Measurements from ENCODE around the gene USP8.

USP8 gene

GRCh38 chr15:50463423-50464358 lies 39.5 kb downstream of the USP8 start:
- Histone ChIP-seq H3K4me1 (ENCODE audit: control insufficient read depth in 1 of 2, insufficient read depth in 2 of 2, low read length in 2 of 2) (no peaks in the 10 kb centered on the region), H3K4me3 (ENCODE audit: low read depth, low read length) (no peak overlapping the region), H2BK5ac (ENCODE audit: low read depth, low read length, poor library complexity) (no peak overlapping the region), H3K79me1 (ENCODE audit: low read length) (no peaks in the 10 kb centered on the region), H3K4me2 (ENCODE audit: low read length) (no peak overlapping the region), H3K27ac (ENCODE audit: low read depth, low read length) (no peak overlapping the region), H2AK5ac (ENCODE audit: low read length) (no peak overlapping the region), H3K23ac (ENCODE audit: low read length) (no peak overlapping the region), H2BK12ac (ENCODE audit: low read length) (no peak overlapping the region), H2BK120ac (ENCODE audit: insufficient read depth, low read length, poor library complexity) (no peak overlapping the region), H3K9me3 (ENCODE audit: insufficient read depth, low read depth, low read length) (no peaks in the 10 kb centered on the region), H4K12ac (ENCODE audit: low read depth, low read length) (no peak overlapping the region), H3K18ac (ENCODE audit: low read length) (no peak overlapping the region), H3K27me3 (ENCODE audit: insufficient read depth, low read length) (no peaks in the 10 kb centered on the region), H2AFZ (ENCODE audit: insufficient read depth, low read length, poor library complexity) (no peak overlapping the region), H3K36me3 (ENCODE audit: control insufficient read depth in 1 of 2, insufficient read depth in 2 of 2, low read length in 2 of 2) (peaks cover 8 to 15% of the 10 kb centered on the region in 2 experiments), H3K79me2 (ENCODE audit: control insufficient read depth, insufficient read depth, low read length, poor library complexity) (no peaks in the 10 kb centered on the region), H3K9ac (ENCODE audit: low read length) (no peak overlapping the region), H4K91ac (ENCODE audit: low read depth, low read length) (no peak overlapping the region), H3K4ac (ENCODE audit: low read depth, low read length) (no peak overlapping the region), H4K8ac (ENCODE audit: low read depth, low read length) (no peak overlapping the region), H3K14ac (ENCODE audit: low read length) (no peak overlapping the region)
- no peak for DNase-seq
- no CpG with 5 or more reads among the region's 2 CpGs for WGBS (ENCODE audit: extremely low coverage, insufficient coverage, insufficient read length)

- no peak overlapping the region for H2BK12ac ChIP-seq (ENCODE audit: low read length)
- no peaks in the 10 kb centered on the region for H3K4me1 ChIP-seq (ENCODE audit: control insufficient read depth in 1 of 2, insufficient read depth in 2 of 2, low read length in 2 of 2)
- H3K23ac ChIP-seq (ENCODE audit: low read length) = no peak overlapping the region
- no peak overlapping the region for H3K4me2 ChIP-seq (ENCODE audit: low read length)
- H3K14ac ChIP-seq (ENCODE audit: low read length) = no peak overlapping the region
- H4K8ac ChIP-seq (ENCODE audit: low read depth, low read length) = no peak overlapping the region
- H3K9ac ChIP-seq (ENCODE audit: low read length) = no peak overlapping the region
- H2BK120ac ChIP-seq (ENCODE audit: insufficient read depth, low read length, poor library complexity) = no peak overlapping the region
- no peak overlapping the region for H2BK5ac ChIP-seq (ENCODE audit: low read depth, low read length, poor library complexity)
- H3K79me1 ChIP-seq (ENCODE audit: low read length) = no peaks in the 10 kb centered on the region
- H3K36me3 ChIP-seq (ENCODE audit: control insufficient read depth in 1 of 2, insufficient read depth in 2 of 2, low read length in 2 of 2) = peaks cover 10 to 19% of the 10 kb centered on the region in 2 experiments
- DNase-seq = no peak
- H3K27me3 ChIP-seq (ENCODE audit: insufficient read depth, low read length) = no peaks in the 10 kb centered on the region
- no peak overlapping the region for H4K12ac ChIP-seq (ENCODE audit: low read depth, low read length)
- H4K91ac ChIP-seq (ENCODE audit: low read depth, low read length) = no peak overlapping the region
- H2AFZ ChIP-seq (ENCODE audit: insufficient read depth, low read length, poor library complexity) = no peak overlapping the region
- no peak overlapping the region for H2AK5ac ChIP-seq (ENCODE audit: low read length)
- no peak overlapping the region for H3K4me3 ChIP-seq (ENCODE audit: low read depth, low read length)
- no peak overlapping the region for H3K27ac ChIP-seq (ENCODE audit: low read depth, low read length)
- H3K4ac ChIP-seq (ENCODE audit: low read depth, low read length) = no peak overlapping the region
- no CpG with 5 or more reads among the region's 2 CpGs for WGBS (ENCODE audit: extremely low coverage, insufficient coverage, insufficient read length)
- H3K18ac ChIP-seq (ENCODE audit: low read length) = no peak overlapping the region
- no peaks in the 10 kb centered on the region for H3K79me2 ChIP-seq (ENCODE audit: control insufficient read depth, insufficient read depth, low read length, poor library complexity)
- no peaks in the 10 kb centered on the region for H3K9me3 ChIP-seq (ENCODE audit: insufficient read depth, low read depth, low read length)
Measured at GRCh38 chr15:50471072-50471471, 46.9 kb downstream of the USP8 start.

GRCh38 chr15:50476143-50476542 lies 51.9 kb downstream of the USP8 start:
- no peaks in the 10 kb centered on the region for H3K79me2 ChIP-seq (ENCODE audit: control insufficient read depth, insufficient read depth, low read length, poor library complexity)
- no peaks in the 10 kb centered on the region for H3K79me1 ChIP-seq (ENCODE audit: low read length)
- no peaks in the 10 kb centered on the region for H3K4me1 ChIP-seq (ENCODE audit: control insufficient read depth in 1 of 2, insufficient read depth in 2 of 2, low read length in 2 of 2)
- H2BK5ac ChIP-seq (ENCODE audit: low read depth, low read length, poor library complexity) = no peak overlapping the region
- no peaks in the 10 kb centered on the region for H3K9me3 ChIP-seq (ENCODE audit: insufficient read depth, low read depth, low read length)
- DNase-seq = no peak
- no peak overlapping the region for H3K18ac ChIP-seq (ENCODE audit: low read length)
- no peak overlapping the region for H4K91ac ChIP-seq (ENCODE audit: low read depth, low read length)
- no peak overlapping the region for H3K14ac ChIP-seq (ENCODE audit: low read length)
- no peak overlapping the region for H2AK5ac ChIP-seq (ENCODE audit: low read length)
- no peak overlapping the region for H2AFZ ChIP-seq (ENCODE audit: insufficient read depth, low read length, poor library complexity)
- H3K4me3 ChIP-seq (ENCODE audit: low read depth, low read length) = no peak overlapping the region
- no peak overlapping the region for H3K4ac ChIP-seq (ENCODE audit: low read depth, low read length)
- no peak overlapping the region for H4K8ac ChIP-seq (ENCODE audit: low read depth, low read length)
- no peak overlapping the region for H2BK12ac ChIP-seq (ENCODE audit: low read length)
- no peak overlapping the region for H3K27ac ChIP-seq (ENCODE audit: low read depth, low read length)
- no peak overlapping the region for H3K23ac ChIP-seq (ENCODE audit: low read length)
- H2BK120ac ChIP-seq (ENCODE audit: insufficient read depth, low read length, poor library complexity) = no peak overlapping the region
- no peak overlapping the region for H4K12ac ChIP-seq (ENCODE audit: low read depth, low read length)
- no peaks in the 10 kb centered on the region for H3K27me3 ChIP-seq (ENCODE audit: insufficient read depth, low read length)
- no peak overlapping the region for H3K9ac ChIP-seq (ENCODE audit: low read length)
- WGBS (ENCODE audit: extremely low coverage, insufficient coverage, insufficient read length) = no CpG with 5 or more reads among the region's 12 CpGs
- H3K36me3 ChIP-seq (ENCODE audit: control insufficient read depth in 1 of 2, insufficient read depth in 2 of 2, low read length in 2 of 2) = peaks cover 22 to 25% of the 10 kb centered on the region in 2 experiments
- no peak overlapping the region for H3K4me2 ChIP-seq (ENCODE audit: low read length)

GRCh38 chr15:50484781-50485180 lies 60.6 kb downstream of the USP8 start:
- Histone ChIP-seq H3K36me3 (ENCODE audit: control insufficient read depth in 1 of 2, insufficient read depth in 2 of 2, low read length in 2 of 2) (peaks cover 9 to 14% of the 10 kb centered on the region in 2 experiments), H4K8ac (ENCODE audit: low read depth, low read length) (no peak overlapping the region), H3K9me3 (ENCODE audit: insufficient read depth, low read depth, low read length) (no peaks in the 10 kb centered on the region), H2AFZ (ENCODE audit: insufficient read depth, low read length, poor library complexity) (no peak overlapping the region), H2BK12ac (ENCODE audit: low read length) (no peak overlapping the region), H3K79me2 (ENCODE audit: control insufficient read depth, insufficient read depth, low read length, poor library complexity) (no peaks in the 10 kb centered on the region), H2BK120ac (ENCODE audit: insufficient read depth, low read length, poor library complexity) (no peak overlapping the region), H4K12ac (ENCODE audit: low read depth, low read length) (no peak overlapping the region), H2AK5ac (ENCODE audit: low read length) (no peak overlapping the region), H3K23ac (ENCODE audit: low read length) (no peak overlapping the region), H3K27ac (ENCODE audit: low read depth, low read length) (no peak overlapping the region), H3K4me1 (ENCODE audit: control insufficient read depth in 1 of 2, insufficient read depth in 2 of 2, low read length in 2 of 2) (no peaks in the 10 kb centered on the region), H2BK5ac (ENCODE audit: low read depth, low read length, poor library complexity) (no peak overlapping the region), H3K27me3 (ENCODE audit: insufficient read depth, low read length) (no peaks in the 10 kb centered on the region), H3K14ac (ENCODE audit: low read length) (no peak overlapping the region), H3K4ac (ENCODE audit: low read depth, low read length) (no peak overlapping the region), H4K91ac (ENCODE audit: low read depth, low read length) (no peak overlapping the region), H3K9ac (ENCODE audit: low read length) (no peak overlapping the region), H3K79me1 (ENCODE audit: low read length) (no peaks in the 10 kb centered on the region), H3K18ac (ENCODE audit: low read length) (no peak overlapping the region), H3K4me3 (ENCODE audit: low read depth, low read length) (no peak overlapping the region), H3K4me2 (ENCODE audit: low read length) (no peak overlapping the region)
- DNase-seq = no peak
- WGBS (ENCODE audit: extremely low coverage, insufficient coverage, insufficient read length) = no CpG with 5 or more reads among the region's 1 CpG
